GM10266 (cell line): ENCODE measurements around the gene MATN3.

ENCODE experiments used
- DNase-seq: peaks from one replicate; pipeline ENCODE4 v3.0.0; 2012; ENCODE audit errors: extremely low spot score
- TF ChIP-seq, protein P1 (sequence below): IDR thresholded peaks from 2 replicates; pipeline ENCODE4 v1.5.1; 2012; ENCODE audit warnings: mild to moderate bottlenecking, low read depth; ENCODE audit not compliant: control insufficient read depth, insufficient read depth; ENCODE audit errors: missing control alignments

Gene MATN3

DNA sequence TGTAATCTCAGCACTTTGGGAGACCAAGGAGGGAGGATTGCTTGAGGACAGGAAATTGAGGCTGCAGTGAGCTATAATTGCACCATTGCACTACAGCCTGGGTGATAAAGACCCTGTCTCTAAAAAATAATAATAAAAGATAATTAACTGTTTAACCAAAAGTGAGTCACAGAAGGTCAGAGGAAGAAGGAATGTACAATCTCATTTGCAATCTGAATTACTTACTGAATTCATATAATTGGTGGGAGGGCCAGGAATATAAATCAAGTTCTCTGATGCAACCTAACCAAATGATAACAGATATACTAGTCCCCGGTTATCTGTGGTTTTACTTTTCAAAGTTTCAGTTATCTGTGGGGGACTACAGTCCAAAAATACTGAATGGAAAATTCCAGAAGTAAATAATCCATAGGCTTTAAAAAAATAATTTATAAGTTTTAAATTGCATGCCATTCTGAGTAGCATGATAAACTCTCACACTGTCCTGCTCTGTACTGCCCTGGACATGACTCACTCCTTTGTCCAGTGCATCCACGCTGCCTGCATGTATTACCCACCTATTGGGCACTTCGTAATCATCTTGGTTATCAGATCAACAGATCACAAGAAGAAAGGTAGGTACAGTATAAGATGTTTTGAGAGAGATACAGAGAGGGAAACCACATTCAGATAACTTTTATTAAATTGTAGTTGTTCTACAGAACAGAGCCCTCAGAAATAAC is 12.8 kb upstream of the MATN3 start:
- TF ChIP-seq, protein P1, sequence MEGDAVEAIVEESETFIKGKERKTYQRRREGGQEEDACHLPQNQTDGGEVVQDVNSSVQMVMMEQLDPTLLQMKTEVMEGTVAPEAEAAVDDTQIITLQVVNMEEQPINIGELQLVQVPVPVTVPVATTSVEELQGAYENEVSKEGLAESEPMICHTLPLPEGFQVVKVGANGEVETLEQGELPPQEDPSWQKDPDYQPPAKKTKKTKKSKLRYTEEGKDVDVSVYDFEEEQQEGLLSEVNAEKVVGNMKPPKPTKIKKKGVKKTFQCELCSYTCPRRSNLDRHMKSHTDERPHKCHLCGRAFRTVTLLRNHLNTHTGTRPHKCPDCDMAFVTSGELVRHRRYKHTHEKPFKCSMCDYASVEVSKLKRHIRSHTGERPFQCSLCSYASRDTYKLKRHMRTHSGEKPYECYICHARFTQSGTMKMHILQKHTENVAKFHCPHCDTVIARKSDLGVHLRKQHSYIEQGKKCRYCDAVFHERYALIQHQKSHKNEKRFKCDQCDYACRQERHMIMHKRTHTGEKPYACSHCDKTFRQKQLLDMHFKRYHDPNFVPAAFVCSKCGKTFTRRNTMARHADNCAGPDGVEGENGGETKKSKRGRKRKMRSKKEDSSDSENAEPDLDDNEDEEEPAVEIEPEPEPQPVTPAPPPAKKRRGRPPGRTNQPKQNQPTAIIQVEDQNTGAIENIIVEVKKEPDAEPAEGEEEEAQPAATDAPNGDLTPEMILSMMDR = no peak
- no peak for DNase-seq

DNA sequence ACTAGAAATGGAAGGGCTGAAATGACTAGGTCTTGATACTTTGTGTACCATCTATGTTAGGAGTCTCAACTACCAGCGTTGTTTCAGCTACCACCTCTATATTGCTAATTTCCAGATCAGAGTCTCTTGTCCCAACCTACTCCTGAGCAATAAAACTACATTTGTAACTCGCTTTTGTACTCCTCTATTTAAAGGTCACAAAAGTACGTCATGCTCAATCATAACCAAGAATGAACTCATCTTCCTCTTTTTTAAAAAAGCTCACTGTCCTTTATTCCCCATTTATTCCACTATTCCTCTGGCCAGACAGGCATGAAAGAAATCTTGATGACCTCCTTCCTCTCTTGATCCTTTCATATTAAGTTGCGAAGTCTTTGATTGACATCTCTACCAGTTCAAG is 11.2 kb upstream of the MATN3 start:
- DNase-seq = no peak
- TF ChIP-seq, protein P1 = no peak

DNA sequence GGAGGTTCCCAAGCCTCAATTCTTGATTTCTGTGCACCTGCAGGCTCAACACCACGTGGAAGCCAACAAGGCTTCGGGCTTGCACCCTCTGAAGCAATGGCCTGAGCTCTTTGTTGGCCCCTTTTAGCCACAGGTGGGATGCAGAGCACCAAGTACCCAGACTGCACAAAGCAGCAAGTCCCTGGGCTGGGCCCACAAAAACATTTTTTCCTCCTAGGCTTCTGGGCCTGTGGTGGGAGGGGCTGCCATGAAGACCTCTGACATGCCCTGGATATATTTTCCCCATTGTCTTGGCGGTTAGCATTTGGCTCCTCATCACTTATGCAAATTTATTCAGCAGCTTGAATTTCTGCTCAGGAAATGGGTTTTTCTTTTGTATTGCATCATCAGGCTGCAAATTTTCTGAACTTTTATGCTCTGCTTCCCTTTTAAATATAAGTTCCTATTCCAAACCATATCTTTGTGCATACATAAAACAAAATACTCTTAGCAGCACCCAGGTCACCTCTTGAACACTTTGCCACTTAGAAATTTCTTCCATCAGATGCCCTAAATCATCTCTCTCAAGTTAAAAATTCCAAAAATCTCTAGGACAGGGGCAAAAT is 9.0 kb upstream of the MATN3 start:
- no peak for DNase-seq
- TF ChIP-seq, protein P1 = no peak

DNA sequence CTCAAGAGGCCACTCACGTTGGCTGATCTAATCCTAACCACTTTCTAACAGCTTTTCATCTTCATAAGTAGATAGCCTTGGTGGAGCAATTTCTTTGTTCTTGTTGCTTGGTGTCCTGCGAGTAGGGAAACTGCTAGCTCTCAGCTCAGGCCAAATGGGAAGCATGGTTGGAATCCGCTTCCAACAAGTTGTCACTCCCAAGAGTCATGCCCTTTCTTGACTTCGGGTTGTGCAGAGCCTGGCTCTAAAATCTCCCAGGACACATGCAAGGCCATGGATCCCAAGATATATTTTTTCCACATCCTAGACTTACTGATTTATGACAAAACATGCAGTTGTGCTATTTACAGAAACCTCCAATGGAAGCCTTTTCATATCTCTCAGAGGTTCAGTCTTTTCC is 7.3 kb upstream of the MATN3 start:
- TF ChIP-seq, protein P1 = no peak
- DNase-seq = no peak

DNA sequence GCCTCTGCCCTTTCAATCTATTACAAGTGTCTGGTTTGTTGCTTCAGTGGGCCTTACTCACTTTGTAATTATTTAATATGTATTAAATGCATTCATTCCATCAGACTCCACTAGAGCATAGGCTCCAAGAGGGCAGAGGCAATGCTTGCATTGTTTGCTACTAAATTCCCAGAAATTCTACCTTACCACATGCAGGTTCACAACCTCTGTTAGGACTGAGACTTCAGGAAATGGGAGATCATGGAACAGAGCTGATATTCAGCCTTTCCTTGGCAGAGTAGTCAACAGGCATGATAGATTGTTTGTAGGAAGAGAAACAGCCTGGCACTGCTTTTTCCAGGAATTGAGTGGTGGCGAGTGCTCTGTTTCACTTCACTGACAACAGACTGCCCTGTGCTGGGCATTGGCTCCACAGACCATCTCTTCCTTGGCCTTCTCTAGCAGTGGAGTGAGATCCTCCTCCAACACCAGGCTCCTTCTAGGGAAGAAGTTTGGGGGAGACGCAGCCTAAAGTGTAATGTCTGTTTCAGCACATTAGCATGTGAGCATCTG is 6.2 kb upstream of the MATN3 start:
- DNase-seq = no peak
- TF ChIP-seq, protein P1 = no peak

DNA sequence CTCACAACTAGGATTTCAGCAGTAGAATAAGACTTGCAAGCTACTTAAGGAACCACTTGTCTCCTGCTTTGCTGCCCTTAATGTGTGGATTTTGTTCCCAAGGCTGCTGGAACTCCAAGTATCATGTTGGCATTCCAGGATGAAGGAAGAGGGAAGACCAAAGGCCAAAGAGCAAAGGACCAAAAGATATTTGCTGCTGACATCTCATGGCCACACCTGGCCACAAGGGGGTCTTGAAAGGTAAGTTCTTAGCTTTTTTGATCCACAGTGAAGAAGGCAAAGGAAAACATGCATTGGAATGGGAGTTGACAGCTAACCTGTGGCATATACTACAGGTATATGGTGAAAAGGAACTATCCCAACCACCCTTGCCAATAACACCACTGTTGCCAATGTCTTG is 3.9 kb upstream of the MATN3 start:
- TF ChIP-seq, protein P1 = no peak
- DNase-seq = no peak

DNA sequence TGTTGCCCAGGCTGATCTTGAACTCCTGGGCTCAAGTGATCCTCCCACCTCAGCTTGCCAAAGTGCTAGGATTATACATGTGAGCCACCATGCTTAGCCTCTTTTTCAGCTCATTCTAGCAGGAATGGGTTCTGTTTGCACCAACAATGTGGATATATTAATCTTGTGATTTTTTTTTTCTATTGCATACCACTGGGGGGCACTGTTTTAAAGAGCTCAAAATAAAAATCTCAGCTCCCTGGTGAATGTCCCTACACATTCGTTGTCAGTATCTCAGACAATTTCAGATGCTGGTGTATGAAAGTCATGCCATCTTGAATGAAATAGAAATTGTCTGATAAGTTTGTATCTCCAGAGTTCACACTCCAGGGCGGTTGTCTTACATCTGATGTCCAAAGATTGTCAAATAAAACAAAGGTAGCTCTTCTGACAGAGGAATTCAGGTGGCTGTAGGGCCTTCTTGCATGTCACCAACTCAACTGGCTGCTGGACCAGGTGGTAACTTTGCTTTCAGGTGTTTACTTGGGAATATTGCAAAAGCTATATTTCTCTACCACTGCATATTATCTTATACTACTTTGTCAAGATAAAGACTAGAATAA is 3.1 kb upstream of the MATN3 start:
- peak; percentile 59 for DNase-seq
- TF ChIP-seq, protein P1 = peak; percentile 50
